ENCODE results near the gene BAHCC1.

The BAHCC1 gene

DNA sequence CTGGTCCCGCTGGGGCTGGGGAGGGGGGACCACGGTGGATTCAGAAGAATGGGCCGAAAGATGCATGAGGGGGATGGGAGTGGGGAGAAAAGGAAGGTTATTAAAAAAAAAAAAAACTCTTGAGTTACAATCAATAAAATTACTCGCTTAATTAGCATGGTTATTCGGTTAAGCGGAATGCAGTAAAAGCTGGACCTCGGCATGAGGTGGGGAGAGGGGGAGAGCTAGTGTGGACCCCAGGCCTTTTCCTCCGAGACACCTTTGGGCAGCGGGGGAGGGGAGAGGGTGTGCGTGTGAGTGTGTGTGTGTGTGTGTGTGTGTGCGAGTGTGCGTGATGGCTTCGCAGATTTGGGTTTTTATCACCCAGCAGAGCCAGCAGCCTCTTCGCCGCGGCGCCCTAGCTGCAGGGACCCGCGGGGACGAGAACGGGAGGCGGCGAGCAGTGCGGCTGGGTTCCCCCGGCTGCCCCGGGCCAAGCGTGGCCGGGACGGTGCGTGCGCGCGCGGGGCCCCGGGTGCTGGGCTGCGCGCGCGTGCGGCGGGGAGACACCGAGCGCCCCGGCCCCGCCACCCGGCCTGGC, 3.7 kb downstream of the BAHCC1 start:
- no peak for DNase-seq

DNA sequence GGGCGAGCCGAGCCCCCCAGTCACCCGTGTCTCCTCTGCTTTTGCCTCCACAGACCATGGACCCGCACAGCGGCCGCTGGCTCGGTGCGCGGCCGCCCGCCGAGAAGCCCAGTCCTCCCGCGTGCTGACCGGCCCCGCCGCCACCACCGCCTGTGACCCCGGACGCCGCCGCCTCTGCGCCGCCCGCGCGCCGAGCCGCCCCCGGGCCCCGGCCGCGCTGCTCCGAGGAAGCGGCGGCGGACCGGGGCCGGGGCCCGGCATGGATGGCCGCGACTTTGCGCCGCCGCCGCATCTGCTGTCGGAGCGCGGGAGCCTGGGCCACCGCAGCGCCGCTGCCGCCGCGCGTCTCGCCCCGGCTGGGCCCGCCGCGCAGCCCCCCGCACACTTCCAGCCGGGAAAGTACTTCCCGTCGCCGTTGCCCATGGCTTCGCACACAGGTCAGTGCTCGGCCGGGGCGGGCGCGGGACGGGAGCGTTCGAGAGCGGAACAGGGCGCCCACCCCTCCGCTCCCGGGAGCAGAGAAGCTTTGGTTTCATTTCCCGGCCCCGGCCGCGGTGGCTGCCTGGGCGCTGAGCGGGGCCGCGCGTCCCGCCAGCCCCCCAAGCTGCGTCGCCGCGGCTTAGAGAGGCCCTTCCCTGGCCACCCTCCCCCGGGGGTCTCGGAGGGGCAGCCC, 4.4 kb downstream of the BAHCC1 start:
- DNase-seq = no peak

DNA sequence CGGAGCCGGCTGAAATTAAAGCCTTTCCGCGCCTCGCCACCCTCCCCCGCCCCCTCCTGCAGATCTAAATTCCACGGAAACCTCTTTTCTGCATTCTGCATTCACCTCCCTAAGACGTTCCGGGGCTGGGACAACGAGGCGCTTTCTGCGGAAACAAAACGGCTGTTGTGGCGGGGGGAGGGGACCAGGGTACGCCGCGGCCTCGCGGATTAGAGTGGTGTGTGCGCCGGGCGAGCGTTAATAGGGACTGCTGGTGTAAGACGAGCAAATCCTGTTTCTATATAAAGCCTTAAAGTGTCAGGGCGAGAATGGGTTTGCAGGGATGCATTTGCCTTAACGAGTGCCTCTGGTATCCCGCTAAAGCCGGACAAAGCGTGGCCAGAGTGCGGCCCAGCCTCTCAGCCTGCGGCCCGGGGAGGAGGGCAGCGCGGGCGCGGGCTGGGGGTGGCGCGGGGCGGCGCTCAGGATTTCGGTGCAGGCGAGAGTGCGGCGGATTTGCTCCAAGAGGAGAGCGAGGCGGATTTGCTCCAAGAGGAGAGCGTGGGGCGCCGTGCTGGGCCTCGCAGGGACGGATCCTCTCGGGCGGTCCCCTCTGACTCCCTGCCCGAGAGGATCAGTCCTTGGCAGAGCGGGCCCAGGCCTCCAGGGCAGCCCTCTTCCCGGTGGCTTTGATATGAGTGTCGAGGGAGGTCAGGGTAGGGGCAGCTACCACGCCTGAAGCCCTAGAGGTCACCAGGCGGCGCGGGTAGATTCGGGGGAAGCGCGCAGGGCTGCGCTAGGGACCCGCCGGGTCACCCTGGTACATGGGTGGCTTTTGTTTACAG, 5.1 kb downstream of the BAHCC1 start:
- no peak for DNase-seq

DNA sequence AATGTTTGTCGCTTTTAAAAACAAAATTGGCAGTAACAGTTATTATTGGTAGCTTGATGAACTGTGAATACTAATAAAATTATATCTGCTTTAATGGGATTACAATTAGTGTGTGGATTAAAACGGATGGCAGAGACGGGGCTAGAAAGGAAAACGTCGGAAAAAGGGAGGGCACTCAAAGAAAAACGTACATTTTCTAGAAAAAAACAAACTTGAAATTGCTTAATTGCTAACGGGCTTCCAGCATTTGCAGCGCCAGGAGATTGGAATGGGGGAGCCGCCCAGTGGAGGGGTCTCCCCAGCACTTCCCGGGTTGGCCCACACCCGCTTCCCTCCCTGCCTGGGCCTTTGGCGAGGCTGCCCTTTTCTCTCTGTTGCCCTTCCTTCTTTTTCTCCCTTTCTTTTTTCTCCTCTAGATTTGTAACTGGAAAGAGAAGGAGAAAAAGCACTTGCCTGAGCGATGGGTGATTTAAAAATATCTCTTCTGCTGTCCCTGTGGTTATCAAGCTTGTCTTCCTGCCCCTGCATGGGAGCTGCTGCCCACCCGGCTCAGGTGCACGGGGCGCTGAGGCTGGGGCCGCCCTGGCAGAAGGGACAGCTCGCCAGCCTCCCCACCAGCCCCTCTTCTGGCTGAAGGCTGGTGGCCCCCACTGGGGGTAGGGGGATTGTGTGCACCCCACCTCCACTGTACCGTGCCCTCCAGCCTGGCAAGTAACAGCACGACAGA, 5.9 kb downstream of the BAHCC1 start:
- no peak for DNase-seq

DNA sequence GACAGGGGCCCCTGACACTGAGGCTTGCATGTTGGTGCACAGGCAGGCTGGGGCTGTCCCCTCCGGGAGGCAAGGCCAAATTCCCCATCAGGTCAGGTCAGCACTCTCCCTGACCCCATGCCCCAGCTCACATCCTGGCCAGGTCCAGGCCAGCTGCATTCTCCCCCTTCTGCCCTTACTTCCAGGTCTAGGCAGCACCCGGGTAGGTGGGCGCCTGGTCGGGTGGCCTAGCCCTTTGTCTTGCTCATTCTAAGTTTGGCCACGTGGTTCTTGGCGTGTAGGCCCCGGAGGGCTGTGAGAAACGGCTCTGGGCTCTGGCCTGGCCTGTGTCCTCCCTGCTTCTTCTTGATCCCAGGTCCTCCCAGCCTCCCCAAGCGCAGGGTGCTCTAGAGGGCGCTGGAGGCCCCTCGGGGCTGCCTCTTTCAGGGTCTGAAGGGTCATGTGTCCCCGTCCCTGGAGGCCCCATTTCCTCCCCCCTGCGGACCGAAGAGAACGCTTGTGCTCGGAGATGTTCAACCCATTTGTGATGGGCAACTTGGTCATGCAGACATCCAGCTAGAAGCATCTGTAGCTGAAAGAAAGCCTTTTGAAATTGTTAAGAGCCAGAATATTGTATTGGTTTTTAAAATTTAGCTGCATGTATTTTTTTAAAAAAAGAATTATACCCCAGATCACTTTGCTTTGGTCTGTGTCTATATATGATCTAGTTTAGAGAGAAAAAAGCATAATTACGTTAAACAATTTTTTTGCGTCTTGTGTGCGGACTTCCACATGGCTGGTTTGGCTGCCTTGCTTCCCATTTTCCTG, 6.7 kb downstream of the BAHCC1 start:
- DNase-seq = no peak

DNA sequence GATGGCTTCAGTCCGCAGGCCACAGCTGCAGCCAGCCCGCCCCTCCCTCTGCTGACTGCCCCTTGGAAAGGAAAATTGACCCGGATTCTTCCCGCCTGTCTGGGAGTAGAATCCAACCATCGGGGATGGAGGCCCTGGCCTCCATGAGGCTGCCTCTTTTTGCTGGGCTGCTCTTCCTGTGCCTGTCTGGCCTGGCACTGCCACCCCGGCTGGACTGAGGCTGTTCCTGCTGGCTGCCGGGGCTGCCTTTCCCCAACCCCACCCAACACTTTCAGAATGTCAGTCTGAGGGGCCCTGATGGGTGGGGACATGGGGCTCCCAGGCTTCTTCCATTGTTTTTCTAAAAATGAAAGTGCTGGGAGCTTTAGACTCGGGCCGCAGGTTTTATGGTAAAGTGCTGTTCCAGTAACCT, 7.3 kb downstream of the BAHCC1 start:
- no peak for DNase-seq

DNA sequence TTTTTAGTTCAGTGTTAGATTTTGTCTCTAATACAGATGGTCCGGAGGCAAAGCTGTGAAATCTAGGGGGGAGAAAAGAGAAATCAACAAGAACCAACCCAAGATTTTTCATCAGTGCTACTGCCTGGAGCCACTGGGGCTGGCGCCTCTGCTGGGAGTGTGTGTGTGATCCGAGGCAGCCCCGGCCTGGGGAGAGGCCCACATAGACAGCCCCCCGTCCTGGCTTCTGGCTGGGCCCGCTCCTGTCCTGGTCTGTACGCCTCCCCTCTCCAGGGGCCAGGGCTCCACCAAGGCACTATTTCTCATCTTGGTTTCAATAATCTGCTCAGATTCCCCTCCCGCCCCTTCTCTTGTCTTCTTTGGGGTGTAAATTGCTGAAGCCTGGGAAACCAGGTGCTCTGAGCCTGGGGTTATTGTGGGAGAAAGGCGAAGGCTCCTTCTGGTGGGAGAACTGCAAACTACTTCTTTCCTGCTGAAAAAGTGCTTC, 7.8 kb downstream of the BAHCC1 start:
- DNase-seq = no peak

DNA sequence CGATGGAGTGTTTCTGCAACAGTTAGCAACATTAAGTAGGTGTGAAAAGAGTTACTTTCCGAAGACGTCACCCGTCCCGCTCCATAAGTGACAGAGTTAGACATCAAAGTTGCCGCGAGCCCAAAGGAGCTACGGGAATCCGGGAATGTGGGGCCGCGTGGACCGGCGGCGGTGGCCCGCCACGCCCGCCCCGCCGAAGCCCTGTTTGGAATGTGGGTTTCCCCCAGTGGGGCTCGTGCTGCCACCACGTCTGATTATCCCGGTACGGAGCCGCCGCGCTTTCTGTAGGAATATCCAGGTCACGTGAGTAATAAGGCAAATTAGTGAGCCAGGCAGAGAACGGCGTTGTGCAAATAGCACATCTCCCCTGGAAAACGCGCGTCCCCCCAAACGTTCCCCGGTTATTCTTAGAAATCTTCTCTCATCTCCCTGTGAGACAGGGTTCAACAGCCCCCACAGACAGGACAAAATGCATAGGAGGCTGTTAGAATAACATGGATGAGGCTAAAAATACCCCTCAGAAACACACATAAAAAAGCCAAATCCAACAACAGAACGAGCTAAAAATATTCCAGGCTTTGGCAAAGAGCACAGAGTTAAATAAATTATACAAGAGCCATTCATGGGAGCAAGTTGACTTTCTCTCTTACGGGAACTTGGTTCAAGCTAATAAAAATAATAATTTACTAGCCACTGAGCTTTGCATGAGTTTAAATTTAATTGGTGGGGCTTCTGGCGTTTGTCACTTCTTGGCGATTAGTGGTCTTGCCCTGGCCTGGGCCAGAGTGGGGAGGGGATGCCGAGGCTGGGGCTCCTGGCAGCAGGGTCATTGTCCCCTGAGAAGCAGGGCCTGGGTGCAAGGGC, 8.6 kb downstream of the BAHCC1 start:
- DNase-seq = no peak

DNA sequence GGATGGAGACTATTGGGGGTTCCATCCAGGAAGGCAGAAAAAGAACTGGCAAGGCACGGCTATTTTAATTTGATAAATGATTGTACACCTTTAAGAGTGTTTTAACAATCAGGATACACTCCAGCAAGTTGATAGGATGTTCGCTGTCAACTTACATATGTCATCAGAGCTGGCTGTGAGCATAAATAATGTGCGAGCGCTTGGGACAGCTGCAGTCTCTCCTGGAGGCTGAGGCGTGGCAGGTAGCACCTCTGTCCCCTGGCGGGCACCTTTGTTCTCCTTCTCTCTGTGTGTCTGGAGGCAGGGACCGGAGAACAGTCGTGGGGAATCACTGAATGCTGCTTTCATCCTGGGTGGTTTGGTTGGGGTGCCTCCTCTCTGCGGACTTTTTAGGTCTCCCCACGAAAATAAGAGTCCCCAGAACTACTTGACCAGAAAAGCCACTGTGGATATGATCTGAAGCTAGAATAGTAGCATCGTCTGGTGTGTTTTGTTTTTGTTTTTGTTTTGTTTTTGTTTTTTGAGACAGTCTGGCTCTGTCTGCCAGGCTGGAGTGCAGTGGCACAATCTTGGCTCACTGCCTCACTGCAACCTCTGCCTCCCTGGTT, 9.4 kb downstream of the BAHCC1 start:
- no peak for DNase-seq

DNA sequence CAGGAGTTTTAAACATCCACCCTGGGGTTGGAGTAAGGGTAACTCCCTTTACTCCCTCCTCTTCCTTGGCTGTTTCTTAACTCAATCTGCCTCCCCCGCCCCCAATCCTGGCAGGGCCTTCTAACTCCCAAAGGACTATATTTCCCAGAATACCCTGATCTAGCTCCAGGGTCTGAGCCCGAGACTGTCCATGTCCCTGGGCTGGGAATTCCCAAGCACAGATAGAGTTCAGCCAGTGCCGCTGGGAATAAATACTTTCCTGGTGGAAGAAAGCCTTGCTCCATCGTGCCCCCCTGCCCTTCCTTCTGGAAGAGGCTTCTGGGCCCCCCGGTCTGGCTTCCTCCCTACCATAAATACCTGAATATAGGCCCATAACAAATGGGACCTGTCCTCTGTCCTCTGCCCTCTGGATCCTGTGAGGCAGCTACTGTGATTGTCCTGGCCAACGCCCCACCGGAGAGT, 10.2 kb downstream of the BAHCC1 start:
- DNase-seq = no peak

DNA sequence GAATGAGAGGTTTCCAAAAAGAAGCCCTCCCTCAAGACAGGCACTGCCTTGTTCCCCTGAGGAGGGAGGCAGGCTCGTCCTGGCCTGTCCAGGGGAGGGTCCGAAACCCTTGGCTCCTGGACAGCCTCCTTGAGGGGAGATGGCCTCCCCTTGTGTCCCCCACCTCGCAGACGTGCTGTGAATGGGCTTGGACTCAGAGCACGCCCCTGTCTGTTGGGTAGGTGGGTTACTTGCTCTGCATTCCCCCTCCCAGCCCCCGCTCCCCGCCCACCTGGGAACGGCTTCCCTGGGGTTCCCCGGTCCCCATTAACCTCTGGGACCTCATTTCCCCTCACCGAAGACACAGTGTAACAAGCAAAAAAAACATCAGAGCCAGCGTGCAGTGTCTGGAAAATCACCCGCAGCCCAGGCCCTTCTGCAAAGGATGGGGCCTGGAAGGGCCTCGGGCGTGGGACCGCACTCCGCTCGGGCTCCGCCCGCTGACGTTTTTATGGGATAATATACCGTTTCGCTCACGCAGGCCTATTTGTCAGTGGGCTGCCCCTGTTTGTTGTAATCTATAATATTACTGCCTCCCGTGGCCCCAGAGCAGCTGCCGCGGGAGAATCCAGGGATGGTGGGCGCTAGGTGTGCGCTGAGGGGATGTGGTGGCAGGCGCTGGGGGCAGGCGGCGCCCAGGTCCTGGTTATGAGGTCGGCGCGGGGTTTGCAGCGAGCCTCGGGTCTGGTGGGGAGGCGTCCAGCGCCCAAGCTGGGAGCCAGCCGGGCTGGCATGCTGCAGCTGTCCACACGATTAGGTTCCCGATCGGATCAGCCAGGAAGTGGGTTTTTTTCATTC, 11.1 kb downstream of the BAHCC1 start:
- no peak for DNase-seq

DNA sequence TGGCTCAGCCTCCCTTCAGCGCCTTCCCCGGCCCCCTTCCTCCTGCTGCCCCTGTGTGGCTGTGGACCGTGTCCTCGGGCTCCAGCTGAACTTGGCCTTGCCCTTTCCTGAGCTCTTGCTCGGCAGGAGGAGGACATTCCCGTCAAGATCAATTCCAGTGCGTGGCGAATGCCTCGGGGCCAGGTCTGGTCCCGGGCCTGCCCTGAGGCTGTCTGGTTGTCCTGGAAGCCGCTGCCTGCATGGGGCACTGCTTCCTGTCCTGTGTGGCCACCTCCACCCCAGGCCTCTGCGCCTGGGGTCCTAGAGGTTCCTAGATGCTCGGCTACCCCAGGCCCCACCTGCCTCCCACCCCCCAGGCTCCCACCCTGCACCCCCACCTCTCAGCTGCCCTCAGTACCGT, 12.8 kb downstream of the BAHCC1 start:
- no peak for DNase-seq

DNA sequence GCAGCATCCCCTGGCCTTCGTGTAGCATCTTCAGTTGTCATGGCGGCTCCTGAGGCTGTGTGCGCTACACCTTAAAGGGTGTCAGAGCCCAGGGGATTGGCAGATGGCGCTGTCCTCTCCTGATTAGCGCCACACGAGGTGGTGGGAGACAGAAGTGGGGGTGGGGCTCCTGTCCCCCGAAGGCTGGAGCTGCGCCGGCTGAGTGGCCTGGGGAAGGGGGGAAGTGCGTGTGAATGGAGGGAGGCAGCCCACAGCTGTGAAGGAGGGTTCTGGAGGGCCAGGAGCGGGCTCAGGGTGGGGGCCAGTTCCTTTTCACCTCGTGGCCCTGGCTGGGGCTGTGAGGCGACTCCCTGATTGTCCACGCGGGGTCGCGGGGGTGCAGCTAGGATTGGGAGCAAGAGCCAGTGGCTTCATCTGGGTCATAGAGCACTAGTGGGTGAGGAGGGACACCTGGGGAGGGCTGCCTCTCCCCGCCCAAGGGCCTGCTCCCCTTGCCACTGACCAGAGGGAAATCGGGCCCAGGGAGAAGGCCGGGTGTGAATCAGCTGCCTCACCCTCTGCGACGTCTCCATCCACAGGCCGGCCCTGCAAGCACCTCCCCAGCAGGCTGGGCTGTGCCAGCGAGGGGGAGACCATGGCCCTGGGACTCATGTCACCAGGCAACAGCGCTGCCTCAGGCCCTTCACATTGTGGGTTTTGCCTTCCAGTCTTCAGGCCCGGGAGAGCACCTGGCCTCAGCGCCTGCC, 14.1 kb downstream of the BAHCC1 start:
- DNase-seq = no peak

DNA sequence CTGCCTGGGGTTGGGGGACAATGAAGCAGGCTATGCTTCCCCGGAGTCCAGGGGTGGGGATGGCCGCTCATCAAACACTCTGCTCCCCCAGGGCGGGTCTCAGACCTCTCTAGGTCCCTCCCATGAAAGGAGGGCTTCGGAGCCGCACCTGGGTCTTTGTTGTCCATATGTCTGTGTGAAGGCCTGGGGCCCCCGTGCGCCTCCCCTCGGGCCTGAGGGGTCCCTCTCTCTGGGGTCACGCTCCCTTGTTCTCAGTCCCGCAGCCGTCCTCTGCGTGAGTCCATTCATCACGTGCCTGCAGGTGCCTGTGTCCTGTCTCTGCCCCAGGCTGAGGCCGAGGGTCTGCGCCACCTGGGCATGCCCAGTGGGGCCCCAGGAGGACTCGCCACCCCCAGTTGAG, 15.6 kb downstream of the BAHCC1 start:
- DNase-seq = no peak

DNA sequence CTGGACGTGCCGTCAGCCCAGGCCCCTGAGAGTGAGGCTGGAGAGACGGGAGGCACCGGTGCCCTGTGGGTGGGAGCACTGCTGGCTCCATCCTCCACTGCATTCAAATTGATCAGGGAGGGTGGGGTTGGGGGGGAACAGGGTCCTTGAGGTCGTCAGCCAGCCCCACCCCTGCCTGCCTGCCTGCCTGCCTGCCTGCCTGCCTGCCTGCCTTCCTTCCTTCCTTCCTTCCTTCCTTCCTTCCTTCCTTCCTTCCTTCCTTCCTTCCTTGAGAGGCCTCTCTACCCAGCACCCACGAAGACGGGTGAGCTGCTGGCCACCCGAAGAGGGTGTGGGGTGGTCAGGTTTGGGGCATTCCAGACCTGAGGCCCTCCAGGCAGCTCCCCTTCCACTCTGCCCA, 16.0 kb downstream of the BAHCC1 start:
- no peak for DNase-seq

DNA sequence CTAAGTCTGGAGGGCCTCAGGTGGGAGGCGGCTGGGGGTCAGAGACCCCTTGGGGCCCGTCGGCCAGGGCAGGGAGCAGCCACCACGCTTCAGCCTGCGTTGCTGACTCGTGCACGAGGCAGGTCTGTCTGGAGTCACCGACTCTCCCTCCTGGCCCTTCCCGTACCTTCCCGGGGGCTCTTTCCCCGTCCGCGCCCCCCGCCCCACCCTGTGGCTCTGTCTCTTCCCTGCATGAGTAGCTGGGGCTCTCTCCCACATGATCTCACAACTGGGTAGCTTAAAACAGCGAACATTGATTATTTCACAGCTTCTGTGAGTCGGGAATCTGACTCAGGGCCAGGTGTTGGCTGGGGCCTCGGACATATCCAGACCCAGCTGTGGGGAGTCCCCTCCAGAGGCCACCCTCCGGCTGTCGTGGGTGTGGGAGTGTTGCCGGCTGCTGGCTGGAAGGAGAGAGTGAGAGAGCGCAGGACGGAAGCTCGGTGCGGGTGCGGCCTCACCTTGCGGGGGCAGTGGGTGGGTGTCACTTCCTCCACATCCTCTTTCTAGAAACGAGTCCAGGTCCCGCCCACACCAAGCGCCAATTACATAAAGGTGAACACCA, 17.3 kb downstream of the BAHCC1 start:
- no peak for DNase-seq

DNA sequence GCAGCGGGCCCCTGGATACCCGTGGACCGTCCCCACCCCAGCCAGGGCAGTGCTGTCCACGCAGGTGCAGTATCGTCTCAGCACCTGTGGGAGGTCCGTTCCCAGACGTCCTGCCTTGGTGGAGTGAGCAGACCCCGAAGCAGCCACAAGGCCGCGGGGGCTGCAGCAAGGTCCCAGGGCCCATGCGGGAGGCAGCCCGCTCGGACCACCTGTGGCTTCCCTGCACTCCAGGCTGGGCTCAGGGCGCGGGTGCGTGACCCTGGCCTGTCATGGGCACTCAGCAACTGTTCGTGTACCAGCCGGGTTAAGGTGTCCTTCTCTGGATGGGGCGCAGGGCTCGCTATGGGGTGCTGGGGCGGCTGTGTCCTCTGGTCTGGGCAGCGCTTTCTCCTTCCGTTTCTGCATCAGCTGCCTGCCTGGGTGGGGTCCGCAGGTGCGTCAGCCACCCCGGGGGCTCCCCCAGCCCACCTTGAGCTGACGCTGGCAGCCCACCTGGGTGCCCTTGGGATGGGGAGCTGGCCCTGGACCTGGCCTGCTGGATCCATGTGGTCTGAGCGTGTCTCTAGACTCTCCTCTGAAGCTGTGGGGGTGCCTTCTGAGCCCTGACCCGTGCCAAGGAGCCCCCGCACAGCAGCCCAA, 18.4 kb downstream of the BAHCC1 start:
- DNase-seq = no peak
